ACHN (cell line): Measurements from ENCODE around the gene UNK.
"Not testable (repeated sequence)": the region's sequence is repeated elsewhere in the genome, so short reads cannot be mapped to it uniquely, and the experiment has no call there.

Source experiments
- DNase-seq: peaks from one replicate; pipeline ENCODE4 v3.0.0-alpha.2; 2015
- in situ Hi-C: cut with HindIII; loops from 2 replicates; pipeline ENCODE4 v1.10.0; 2017; ENCODE audit warnings: low sequenced_read_pairs, low pct_ligation_motif_present, low pct_unique_long_range_greater_than_20kb

UNK gene

GRCh38 chr17:75783069-75783783, 1.4 kb upstream of the UNK start:
- in situ Hi-C loops: no loop called here
- peak; percentile 68 for DNase-seq

- in situ Hi-C loops: no loop called here
- DNase-seq: peak; percentile 23
Measured at GRCh38 chr17:75783803-75784472, 668 bp upstream of the UNK start.

- peak; percentile 76 for DNase-seq
- in situ Hi-C loops: no loop called here
Measured at GRCh38 chr17:75785016-75785890, 647 bp downstream of the UNK start.

- DNase-seq: no peak
- in situ Hi-C loops: no loop called here
Measured at GRCh38 chr17:75791254-75791653, 6.6 kb downstream of the UNK start.

DNA sequence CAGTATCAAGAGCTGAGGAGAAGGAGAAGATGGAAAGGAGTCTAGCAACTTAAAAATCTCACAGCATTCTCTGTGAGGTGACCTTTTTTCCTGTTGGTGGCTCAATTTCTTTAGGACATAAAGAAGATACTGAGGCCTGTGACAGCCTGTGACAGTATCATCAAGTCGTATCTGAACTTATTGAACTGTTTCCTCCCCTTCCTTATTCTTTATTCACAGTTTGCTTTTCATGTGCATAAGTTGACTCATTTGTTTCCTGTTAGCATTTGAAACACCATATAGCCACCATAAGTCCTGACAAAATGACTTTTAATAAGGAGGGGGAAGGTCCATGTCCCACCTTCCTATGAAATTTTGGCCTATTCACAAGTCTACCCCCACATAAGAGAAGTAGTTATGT, 8.9 kb downstream of the UNK start:
- in situ Hi-C loops: no loop called here
- DNase-seq: no peak

- no peak for DNase-seq
- in situ Hi-C loops: no loop called here
Measured at GRCh38 chr17:75795820-75796607, 11.4 kb downstream of the UNK start.

GRCh38 chr17:75799402-75799801, 14.8 kb downstream of the UNK start:
- in situ Hi-C loops: no loop called here
- no peak for DNase-seq

DNA sequence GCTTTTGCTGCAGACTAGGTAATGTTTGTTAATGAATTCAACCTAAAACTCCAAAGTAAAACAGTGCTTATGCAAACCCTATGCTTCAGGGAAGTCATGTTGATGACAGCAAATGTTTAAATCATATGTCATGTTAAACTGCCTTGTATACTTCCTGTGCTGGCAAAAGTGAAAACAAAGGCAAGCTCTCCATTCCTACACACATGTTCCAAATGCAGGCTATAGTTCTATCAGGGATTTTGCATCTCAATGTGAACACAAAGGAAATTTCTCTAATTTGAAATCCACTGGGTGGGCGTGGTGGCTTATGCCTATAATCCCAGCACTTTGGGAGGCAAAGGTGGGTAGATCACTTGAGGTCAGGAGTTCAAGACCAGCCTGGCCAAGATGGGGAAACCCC, 19.3 kb downstream of the UNK start:
- in situ Hi-C loops: no loop called here
- DNase-seq: no peak

- DNase-seq: no peak
- in situ Hi-C loops: no loop called here
Measured at GRCh38 chr17:75806822-75807500, 22.4 kb downstream of the UNK start.

- in situ Hi-C loops: no loop called here
Measured at GRCh38 chr17:75807861-75808260, 23.3 kb downstream of the UNK start.

GRCh38 chr17:75808549-75808904, 23.9 kb downstream of the UNK start:
- no peak for DNase-seq
- in situ Hi-C loops: no loop called here

More at GRCh38 chr17:75807861-75808260, 23.3 kb downstream of the UNK start:
- no peak for DNase-seq

DNA sequence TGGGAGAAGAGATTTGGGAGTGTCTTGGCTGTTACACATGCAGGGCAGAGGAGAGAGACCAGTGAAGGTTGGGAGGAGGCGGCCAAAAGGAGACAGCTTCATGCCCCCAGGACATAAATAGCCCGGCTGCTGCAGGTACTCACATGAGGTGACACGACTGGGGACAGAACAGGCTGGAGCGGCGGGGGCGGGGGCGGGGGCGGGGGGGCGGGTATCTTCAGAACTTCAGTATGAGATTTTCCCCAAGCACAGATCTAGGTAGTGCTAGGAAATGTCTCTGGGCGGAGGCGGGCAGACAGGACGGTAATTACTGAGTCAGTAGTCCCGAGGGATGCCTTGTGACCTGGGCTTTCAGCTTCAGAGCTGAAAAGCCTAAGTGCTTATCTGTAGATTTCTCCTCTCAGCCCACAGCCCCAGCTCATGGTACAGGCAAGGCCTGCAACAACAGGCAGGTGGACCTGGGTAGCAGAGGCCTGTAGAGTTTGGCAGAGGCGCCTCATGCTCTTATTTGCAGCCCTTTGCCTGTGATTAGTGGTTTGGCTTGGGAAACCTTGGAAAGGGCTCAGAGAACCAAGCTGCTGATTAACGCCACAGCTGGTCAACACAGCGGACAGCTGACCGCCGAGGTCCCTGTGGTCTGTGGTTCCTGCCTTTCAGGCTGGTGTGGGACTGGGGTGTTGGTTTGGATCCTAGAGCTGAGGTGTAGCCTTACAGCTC, 24.5 kb downstream of the UNK start:
- DNase-seq: peak; percentile 71
- in situ Hi-C loops: no loop called here

DNA sequence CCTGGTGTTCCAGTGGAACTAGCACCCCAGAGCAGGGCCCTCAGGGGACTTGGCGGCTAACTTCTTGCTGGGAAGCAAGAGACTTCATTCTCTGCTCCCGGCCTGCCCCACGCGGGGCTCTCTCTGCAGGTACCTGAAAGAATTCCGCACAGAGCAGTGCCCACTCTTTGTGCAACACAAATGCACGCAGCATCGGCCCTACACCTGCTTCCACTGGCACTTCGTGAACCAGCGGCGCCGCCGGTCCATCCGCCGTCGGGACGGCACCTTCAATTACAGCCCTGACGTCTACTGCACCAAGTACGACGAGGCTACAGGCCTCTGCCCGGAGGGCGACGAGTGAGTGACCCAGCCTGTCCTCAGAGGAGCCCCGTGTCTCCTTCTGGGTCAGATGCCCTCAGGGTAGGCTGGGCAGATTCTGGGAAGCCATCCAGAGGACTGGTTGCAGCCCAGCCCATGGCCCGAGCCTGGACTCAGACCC, 25.1 kb downstream of the UNK start:
- no peak for DNase-seq
- in situ Hi-C loops: no loop called here

DNA sequence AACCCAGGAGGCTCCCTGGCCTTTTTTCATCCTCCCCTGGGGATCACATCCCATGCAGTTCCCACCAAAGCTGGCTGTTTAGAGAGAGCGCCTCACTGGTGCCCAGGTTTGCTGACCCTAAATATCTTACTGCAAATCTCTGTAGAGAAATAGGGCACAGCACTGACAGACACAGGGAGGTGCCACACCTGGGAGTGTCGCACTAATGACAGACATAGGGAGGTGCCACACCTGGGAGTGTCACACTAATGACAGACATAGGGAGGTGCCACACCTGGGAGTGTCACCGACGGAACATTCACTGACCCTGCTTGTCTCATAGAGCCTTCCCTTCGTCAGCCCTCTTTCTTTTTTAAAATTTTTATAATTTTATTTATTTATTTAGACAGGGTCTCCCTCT, 25.6 kb downstream of the UNK start:
- DNase-seq: no peak
- in situ Hi-C loops: no loop called here

DNA sequence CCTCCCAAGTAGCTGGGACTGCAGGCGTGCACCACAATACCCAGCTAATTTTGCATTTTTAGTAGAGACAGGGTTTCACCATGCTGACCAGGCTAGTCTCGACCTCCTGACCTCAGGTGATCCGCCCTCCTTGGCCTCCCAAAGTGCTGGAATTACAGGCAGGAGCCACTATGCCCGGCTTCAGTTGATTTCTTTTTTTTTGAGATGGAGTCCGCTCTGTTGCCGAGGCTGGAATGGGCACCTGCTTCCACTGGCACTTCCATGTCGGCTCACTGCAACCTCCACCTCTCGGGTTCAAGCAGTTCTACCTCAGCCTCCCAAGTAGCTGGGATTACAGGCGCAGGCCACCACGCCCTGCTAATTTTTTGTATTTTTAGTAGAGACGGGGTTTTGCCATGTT, 26.1 kb downstream of the UNK start:
- in situ Hi-C loops: not testable (repeated sequence)

GRCh38 chr17:75811174-75811573, 26.6 kb downstream of the UNK start:
- in situ Hi-C loops: no loop called here
- no peak for DNase-seq

More for the DNA sequence above, 26.1 kb downstream of the UNK start:
- not testable (repeated sequence) for DNase-seq
